Measurements from ENCODE around the gene SPOCK2.

DNA sequence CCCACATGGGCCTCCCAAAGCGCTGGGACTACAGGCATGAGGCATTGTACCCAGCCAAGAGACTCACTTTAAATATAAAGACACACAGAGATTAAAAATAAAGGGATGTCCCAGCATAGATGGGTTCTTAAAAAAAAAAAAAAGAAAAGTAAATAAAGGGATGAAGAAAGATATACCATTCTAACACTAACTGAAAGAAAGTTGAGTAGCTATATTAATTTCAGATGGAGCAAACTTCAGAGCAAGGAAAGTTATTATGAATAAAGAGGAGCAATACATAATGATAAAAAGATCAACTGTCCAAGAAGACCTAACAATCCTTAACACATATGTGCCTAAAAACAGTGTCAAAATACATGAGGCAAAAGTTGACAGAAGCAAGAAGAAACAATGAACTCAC is 33.0 kb upstream of the SPOCK2 start:
- TF ChIP-seq TAF1 (IDR thresholded peaks at IDR 0.05; ENCODE audit: borderline replicate concordance, insufficient read depth, low read length) (no peak), POLR2AphosphoS5 (IDR thresholded peaks at IDR 0.05; ENCODE audit: low read depth, low read length) (no peak), SIN3A (IDR thresholded peaks at IDR 0.05; ENCODE audit: borderline replicate concordance, insufficient read depth, low read length) (no peak)
- TF ChIP-seq, protein P1, sequence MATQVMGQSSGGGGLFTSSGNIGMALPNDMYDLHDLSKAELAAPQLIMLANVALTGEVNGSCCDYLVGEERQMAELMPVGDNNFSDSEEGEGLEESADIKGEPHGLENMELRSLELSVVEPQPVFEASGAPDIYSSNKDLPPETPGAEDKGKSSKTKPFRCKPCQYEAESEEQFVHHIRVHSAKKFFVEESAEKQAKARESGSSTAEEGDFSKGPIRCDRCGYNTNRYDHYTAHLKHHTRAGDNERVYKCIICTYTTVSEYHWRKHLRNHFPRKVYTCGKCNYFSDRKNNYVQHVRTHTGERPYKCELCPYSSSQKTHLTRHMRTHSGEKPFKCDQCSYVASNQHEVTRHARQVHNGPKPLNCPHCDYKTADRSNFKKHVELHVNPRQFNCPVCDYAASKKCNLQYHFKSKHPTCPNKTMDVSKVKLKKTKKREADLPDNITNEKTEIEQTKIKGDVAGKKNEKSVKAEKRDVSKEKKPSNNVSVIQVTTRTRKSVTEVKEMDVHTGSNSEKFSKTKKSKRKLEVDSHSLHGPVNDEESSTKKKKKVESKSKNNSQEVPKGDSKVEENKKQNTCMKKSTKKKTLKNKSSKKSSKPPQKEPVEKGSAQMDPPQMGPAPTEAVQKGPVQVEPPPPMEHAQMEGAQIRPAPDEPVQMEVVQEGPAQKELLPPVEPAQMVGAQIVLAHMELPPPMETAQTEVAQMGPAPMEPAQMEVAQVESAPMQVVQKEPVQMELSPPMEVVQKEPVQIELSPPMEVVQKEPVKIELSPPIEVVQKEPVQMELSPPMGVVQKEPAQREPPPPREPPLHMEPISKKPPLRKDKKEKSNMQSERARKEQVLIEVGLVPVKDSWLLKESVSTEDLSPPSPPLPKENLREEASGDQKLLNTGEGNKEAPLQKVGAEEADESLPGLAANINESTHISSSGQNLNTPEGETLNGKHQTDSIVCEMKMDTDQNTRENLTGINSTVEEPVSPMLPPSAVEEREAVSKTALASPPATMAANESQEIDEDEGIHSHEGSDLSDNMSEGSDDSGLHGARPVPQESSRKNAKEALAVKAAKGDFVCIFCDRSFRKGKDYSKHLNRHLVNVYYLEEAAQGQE (IDR thresholded peaks at IDR 0.05; ENCODE audit: insufficient read depth in 1 of 2, low read depth in 2 of 2, low read length in 2 of 2) = no peak

All from PFSK-1 (cell line).